Lower leg skin (tissue), 3 donors: ENCODE results near the gene MAP2.

ENCODE experiments used
- CTCF ChIP-seq, 3 donors: fragments of 450-650 bp; IDR thresholded peaks; one replicate each; pipeline ENCODE4 v1.5.1; 2016; ENCODE audit warnings: antibody characterized with exemption in 3 of 3, mild to moderate bottlenecking in 3 of 3, moderate library complexity in 2 of 3
- POLR2A ChIP-seq, 2 donors: fragments of 450-650 bp; IDR thresholded peaks; one replicate each; pipeline ENCODE4 v1.6.1; 2016 to 2017; ENCODE audit warnings: antibody characterized with exemption in 2 of 2, mild to moderate bottlenecking in 1 of 2, moderate library complexity in 1 of 2

- no peak for TF ChIP-seq CTCF (IDR thresholded peaks at IDR 0.05)
- no peak for TF ChIP-seq POLR2A (IDR thresholded peaks at IDR 0.05)
Measured at GRCh38 chr2:209496586-209496982, 72.7 kb downstream of the MAP2 start.
